Hematopoietic multipotent progenitor cell treated with erythropoietin and hydrocortisone succinate and interleukin-3 and kit ligand, for 15 days (in vitro differentiated cells): ENCODE measurements around the gene MARCHF7.
A peak's percentile ranks its signal among the peaks of the same experiment; 100 is the strongest.
"Not testable (repeated sequence)": the region's sequence is repeated elsewhere in the genome, so short reads cannot be mapped to it uniquely, and the experiment has no call there.

Source experiments
- DNase-seq: peaks from one replicate; pipeline ENCODE4 v3.0.0-alpha.2; 2015; ENCODE audit warnings: low spot score

Gene MARCHF7, protein sequence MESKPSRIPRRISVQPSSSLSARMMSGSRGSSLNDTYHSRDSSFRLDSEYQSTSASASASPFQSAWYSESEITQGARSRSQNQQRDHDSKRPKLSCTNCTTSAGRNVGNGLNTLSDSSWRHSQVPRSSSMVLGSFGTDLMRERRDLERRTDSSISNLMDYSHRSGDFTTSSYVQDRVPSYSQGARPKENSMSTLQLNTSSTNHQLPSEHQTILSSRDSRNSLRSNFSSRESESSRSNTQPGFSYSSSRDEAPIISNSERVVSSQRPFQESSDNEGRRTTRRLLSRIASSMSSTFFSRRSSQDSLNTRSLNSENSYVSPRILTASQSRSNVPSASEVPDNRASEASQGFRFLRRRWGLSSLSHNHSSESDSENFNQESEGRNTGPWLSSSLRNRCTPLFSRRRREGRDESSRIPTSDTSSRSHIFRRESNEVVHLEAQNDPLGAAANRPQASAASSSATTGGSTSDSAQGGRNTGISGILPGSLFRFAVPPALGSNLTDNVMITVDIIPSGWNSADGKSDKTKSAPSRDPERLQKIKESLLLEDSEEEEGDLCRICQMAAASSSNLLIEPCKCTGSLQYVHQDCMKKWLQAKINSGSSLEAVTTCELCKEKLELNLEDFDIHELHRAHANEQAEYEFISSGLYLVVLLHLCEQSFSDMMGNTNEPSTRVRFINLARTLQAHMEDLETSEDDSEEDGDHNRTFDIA

DNA sequence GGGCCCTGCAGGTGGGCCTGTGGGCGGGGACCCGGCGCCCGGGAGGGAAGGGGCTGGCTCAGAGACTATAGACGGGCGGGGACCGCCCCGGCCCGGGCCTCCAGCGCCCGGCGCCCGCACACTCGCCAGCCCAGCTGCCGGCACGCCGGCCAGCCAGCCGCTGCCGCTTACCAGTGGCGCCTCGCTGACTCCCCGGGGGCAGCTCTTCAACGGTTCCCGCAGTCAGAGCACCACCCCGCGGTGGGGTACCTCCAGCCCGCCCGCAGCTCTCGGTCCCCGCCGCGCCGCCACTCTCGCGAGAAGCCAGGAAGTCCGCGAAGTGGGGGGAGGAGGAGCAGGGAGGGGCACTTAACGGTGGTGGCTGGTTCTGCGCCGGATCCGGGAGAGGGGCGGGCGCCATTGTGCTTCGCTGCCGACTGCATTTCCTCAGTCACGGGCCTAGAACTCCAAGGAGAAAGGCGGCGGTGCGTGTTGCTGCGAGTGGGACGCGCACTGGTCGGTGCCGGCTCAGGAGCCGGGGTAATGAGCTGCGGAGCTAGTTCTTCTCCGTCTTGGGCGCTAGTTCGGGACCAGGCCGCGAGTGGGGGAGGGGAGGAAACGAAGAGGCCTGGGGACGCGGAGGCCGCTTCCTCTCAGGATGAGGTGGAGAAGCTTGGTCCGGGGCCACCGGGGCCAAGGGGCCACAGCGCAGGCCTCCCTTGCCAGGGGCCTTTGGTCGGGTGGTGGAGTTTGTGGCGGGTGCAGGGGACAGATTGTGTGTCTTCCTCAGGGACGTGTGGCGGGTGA is at the start of gene MARCHF7:
TSS of gene MARCHF7 (plus strand) at position 364 of the 786 bp plus-strand sequence. CDS start 16,517 bp downstream, outside the sequence.
- peak; percentile 95 for DNase-seq

DNA sequence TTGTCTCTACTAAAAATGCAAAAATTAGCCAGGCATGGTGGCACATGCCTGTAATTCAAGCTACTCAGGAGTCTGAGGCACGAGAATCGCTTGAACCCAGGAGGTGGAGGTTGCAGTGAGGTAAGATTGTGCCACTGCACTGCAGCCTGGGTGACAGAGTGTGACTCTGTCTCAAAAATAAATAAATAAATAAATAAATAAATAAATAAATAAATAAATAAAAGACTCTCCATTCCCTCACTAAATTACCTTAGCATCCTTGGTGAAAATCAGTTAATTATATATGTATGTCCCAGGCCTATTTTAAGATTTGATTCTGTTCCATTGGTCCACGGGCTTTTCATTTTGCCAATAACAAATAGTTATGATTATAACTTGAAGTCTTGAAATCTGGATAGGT is 44.9 kb upstream of the MARCHF7 start:
- DNase-seq = not testable (repeated sequence)

DNA sequence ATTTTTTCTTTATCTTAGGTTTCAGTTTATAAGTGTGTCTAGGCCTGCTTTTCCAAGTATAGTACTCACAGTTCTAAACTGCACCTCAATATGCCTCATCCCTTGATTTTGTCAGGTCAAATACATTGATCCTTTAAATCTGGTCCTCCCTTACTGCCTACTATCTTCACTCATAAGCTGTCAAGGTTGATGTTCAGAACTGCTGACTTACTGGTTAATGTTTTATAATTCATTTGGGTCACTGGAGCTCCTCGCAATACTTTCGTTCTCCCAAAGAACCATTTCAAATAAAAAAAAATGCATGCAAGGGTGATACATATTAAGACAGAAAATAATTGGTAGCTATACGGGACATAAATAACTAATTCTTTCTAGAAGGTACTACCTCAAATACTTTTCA is 41.3 kb upstream of the MARCHF7 start:
- DNase-seq = no peak

DNA sequence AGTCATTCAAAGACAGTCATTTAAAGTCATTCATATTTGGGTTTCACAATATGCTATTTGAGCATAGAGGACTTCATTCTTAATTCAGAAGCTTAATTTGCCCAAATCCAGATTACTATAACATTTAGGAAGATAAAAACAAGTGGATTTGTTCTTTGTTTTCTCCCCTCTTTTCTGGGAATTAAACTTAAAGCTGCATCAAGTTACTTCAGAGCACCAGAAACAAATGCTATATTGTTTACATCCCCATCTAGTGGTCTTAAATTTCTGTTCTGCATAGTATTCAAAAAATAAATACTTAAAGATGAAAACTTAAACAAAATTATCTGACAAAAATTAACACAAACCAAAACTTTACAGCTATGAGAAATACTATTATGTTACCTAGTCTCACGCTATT is 34.7 kb upstream of the MARCHF7 start:
- peak; percentile 12 for DNase-seq

DNA sequence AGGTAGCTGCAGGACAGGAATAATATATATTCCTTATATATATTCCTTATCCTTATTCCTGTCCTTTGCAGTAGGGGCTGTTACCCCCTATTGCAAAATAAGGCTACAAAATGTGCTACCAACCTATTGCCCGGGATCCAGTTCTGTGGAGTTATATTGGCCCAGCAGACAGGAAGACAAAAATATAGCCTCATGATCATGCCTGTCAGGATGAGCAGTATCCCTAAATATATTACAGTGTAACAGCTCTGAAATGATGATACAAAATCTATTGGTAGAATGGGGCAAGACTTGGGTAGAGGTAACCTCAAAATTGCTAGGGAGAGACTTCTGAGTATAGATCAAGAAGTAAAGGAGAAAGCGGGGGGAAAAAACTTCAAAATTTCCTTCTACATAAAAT is 31.6 kb upstream of the MARCHF7 start:
- no peak for DNase-seq

DNA sequence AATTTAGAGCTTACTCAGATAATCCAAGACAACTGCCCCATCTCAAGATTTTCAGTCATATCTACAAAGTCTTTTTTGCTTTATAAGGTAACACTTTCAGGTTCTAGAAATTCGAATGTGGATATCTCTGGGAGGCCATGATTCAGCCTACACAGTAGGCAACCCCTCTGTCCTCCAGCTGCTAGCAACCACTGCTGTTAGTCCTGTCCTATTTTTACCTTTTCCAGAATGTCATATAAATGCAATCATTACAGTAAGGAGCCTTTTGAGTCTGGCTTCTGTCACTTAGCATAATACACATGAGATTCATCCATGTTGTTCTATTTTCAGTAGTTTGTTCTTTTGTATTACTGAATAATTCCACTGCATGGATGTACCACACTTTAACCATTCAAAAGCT is 28.5 kb upstream of the MARCHF7 start:
- no peak for DNase-seq

DNA sequence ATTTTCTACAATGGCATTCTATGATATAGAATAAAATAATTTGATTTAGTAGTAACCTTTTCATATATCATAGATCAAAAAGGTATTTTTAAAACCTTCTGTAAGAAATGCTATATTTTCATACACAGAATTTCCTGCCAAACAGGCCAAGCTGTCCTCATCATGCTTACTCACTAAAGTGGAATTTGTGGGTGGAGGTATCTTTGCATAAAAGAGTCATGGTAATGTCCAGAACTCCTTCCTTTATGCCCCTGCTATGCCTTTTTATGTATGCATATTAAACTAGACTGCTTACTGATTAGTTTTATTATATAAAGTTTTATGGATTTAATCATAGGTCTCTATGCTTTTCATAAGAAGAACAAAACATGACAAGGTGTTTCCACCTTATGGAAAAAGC is 27.5 kb upstream of the MARCHF7 start:
- DNase-seq = no peak

DNA sequence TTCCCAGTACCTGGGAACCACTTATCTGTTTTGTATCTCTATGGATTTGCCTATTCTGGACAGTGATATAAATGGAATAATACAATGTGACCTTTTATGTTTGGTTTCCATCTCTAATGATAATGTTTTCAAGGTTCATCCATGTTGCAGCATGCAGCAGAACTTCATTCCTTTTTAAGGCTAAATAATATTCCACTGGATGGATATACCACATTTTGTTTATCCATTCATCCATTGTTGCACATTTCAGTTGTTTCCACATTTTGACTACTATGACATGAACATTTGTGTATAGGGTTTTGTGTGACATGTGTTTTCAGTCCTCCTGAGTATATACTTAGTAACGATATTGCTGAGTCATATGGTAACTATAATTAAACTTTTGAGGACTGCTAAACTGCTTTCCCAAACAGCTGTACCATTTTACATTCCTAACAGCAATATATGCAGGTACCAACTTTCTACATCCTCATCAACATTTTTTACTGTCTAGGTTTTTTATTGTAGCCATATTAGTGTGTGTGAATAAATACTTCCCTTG is 17.7 kb upstream of the MARCHF7 start:
- DNase-seq = no peak

DNA sequence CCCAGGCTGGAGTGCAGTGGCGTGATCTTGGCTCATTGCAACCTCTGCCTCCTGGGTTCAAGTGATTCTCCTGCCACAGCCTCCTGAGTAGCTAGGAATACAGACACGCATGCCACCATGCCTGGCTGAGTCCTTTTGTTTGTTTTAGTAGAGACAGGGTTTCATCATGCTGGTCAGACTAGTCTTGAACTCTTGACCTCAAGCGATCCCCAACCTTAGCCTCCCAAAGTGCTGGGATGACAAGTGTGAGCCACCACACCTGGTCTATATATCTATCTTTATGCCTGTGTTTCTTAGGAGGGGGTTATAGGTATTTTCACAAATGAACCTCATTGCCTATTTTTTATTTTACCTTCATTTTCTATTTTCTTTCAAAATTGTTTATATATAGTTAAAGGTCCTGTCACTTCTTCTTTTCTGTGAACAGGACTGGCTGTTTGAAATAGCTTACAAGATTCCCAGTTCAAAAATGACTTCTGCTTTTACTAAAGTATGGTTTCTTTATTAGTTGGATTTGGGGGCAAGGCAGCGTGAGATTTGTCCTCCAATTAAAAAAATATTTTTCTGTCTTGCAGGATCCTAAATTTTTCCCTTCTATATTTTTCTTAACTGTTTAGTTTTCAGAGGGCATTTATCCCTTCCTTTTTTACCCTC is 16.4 kb upstream of the MARCHF7 start:
- DNase-seq = no peak

DNA sequence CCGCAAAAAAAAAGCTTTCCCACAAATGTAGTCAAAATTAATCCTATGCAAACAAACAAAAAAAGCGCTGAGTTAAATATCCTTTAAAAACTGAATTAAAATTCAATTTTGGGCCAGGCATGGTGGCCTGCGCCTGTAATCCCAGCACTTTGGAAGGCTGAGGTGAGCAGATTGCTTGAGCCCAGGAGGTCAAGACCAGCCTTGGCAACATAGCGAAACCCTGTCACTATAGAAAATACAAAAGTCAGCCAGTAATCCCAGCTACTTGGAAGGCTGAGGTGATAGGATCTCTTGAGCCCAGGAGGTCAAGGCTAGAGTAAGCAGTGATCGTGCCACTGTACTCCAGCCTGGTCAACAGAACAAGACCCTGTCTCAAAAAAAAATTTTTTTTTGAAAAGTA is 8.8 kb upstream of the MARCHF7 start:
- no peak for DNase-seq

DNA sequence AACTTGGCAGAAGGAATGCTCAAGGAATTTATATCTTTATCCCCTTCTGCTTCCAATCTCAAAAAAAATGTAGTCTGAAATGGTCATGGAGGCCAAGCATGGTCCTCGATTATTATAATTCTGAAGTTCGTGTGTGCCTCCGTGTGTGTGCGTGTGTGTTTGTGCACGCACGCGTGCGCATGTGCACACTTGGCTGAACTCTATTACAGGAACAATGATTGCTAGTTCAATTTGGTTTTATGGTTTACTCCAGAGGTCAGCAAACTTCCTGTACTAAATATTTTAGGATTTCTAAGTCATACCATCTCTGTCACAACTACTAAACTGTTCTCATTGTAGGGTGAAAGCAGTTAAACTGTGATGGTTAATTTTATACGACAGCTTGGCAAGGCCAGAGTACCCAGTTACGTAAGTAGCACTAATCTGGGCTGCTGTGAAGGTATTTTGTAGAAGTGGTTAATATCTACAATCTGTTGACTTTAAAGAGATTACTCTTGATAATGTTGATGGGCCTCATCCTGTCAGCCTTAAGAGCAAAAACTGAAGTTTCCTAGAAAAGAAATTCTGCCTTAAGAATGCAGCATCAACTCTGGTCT is 5.8 kb upstream of the MARCHF7 start:
- DNase-seq = no peak

DNA sequence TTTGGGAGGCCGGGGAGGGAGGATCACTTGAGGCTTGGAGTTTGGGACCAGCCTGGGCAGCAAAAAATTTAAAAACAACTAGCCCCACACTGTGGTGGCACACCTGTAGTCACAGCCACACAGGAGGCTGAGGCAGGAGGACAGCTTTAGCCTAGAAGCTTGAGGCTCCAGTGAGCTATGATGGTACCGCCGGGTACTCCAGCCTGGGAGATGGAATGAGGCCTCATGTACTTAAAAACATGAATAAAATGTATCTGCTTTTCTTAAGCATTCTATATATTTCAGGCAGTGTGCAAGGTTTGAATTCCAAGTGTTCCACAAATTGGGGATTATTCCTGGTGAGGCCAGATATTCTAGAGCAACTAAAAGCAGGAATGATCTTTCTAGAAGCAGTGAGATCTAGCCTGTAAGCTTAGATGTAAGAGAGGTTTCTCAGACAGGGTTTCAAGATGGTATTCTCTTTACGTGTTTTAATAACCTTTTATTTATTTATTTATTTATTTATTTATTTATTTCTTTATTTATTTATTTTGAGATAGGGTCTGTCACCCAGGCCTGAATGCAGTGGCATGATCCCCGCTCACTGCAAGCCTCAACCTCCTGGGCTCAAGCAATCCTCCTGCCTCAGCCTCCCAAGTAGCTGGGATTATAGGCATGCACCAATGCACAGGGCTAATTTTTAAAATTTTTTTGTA is 4.1 kb upstream of the MARCHF7 start:
- no peak for DNase-seq

DNA sequence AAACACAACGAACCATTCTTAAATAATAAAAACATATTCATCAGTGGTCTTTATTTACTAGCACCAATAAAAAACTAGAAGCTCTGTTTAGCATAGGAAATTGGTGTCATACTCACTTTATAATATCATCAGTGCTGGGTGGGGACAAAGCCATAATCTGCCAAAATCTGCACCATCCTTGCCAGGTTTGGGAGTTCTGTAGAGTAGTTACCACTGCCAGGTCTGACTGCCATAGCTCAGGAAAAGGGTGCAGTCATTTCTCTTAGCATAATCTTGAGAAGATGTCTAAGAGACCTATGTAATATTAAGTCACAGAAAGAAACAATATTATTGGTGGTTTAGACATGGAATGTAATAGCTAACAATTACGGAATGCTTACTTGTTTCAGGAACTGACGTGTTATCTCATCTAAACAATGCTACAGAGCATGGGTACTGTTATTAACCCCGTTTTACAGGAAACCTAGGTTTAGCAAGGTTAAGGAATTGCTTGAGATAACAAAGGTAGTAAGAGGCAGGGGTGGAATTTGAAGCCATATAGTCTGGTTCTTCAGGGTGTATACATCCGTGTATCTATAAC is 1.6 kb upstream of the MARCHF7 start:
- DNase-seq = no peak

DNA sequence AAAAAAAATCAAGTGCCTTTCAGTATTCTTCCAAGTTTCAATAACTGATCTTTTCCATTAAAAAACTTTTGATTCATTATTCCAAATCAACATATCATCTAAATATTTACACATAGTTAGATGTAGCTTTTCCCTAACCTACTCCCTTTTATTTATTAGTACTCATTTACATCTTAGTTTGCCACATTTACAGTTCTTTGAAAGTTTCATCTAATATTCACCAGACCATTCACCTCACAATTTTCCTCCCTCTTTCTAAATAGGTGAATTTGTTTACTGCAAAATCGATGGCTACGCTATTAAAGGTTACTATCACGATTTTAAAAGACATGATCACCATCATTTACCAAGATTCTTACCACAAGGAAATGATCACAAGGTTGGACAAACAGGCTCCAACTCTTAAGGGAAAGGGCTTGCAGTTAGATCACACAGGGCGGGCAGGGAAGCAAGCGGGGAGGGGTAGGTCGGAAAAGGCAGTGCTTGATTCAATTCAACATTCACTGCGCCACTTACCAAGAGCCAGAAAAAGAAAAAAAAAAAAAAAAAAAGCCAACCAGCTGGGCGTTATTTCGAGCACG is 654 bp upstream of the MARCHF7 start:
- no peak for DNase-seq

DNA sequence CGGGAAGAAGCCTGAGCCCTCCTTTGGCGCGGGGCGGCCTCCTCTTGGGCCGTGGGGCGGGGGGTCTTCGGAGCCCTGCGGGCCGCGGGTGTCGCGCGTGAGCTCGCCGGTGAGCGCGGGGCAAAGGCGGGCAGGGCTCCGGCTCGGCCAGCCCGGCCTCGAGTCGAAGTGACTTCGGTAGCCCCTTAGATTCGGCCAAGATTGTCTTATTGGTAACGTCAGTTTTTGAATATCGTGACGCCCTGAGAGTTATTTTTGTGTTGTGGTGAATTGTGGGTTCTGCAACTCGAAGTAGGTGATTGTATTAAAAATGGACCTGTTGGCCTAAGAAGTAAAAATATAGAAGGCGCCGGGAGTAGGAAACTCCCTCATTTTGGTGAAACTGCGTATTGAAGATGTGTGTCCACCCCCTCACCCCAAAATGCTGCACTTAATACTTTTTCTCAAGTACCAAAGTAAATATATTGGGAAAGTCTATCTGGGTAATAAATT is 669 bp downstream of the MARCHF7 start:
- peak; percentile 43 for DNase-seq

DNA sequence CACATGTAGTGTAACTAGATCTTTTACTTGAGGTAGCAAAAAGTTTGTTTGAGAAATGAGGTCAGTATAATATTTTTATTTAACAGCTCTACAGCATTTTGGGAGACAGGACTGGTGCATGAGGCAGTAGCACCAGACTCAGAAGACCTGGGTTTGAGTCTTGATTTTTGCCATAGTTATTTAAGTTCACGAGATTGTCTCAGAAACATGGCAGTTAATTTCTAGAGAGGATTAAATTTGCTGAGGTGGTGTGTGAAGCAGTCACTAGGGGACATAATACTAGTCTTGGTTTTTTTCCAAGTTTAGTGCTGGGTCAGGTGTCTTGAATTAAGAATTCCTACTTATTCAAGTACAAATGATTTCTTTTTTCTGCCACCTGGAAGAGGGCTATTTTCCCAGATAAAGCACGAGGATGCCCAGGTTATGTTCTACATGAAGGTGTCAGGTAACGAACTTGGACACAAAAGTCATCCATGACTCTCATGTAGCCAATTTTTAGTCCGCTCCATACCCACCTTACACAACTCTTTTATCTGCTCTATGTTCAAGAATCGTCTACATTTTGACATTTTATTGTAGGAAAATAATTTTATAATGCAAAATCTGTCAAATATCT is 1.4 kb downstream of the MARCHF7 start:
- DNase-seq = peak; percentile 36

DNA sequence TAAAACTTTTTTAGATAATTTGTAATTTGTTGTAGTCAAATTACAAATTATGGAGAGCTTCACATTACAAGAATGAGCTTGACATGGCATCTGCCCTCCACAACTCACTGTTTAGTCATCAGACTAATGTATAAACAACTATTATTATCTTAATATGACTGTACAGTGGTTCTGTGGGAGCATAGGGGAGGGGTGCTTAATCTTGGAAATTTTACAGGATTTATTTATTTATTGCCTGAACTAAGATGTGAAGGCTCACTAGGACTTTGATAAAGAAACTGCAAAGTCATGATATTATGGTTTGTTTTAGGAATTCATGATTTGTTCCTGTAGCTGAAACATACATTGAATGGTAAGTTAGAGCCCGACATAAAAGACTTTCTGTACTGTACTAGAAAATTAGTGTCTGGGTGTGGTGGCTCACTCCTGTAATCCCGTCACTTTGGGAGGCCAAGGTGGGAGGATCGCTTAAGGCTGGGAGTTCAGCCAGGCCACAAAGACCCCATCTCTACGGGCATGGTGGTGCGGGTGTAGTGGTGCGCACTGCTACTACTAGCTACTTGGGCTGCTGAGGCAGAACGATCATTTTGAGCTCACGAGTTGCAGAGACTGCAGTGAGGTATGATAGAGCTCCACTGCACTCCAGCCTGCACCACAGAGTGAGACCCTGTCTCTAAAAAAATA is 2.1 kb downstream of the MARCHF7 start:
- peak; percentile 24 for DNase-seq

DNA sequence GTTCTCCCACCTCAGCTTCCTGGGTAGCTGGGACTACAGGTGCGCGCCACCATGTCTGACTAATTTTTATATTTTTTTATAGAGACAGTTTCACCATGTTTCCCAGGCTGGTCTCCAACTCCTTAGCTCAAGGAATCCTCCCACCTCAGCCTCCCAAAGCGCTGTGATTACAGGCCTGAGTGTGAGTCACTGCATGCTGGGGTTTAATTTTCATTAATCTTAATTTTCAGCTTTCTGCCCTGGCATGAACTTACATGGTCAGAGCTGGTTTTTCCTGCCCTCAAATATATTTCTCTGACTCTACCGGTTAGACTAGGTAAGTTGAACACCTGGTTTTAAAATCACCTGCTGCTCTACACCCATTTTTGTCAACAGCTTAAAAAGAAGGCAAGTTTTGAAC is 3.1 kb downstream of the MARCHF7 start:
- DNase-seq = no peak

DNA sequence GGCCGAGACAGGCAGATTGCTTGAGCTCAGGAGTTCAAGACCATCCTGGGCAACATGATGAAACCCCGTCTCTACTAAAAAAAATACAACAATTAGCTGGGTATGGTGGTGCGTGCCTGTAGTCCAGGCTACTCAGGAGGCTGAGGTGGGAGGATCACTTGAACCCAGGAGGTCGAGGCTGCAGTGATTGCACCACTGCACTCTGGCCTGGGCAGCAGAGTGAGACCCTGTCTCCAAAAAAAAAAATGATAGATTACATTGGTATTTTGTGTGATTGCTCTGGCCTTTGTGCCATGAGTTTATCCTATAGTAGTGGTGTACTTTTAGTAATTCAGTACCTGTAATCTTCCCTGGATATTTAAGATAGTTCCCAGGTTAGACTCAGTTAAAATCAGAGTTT is 4.1 kb downstream of the MARCHF7 start:
- DNase-seq = not testable (repeated sequence)
